ENCODE measurements around the gene QRICH2. TPM values are rescaled to one million over a fixed set of nuclear protein-coding genes. Genes with fewer than 3 reads are reported as not detected.

Gene QRICH2
- total RNA-seq, 1 donor from 2014 or later: 3.8 TPM

DNA sequence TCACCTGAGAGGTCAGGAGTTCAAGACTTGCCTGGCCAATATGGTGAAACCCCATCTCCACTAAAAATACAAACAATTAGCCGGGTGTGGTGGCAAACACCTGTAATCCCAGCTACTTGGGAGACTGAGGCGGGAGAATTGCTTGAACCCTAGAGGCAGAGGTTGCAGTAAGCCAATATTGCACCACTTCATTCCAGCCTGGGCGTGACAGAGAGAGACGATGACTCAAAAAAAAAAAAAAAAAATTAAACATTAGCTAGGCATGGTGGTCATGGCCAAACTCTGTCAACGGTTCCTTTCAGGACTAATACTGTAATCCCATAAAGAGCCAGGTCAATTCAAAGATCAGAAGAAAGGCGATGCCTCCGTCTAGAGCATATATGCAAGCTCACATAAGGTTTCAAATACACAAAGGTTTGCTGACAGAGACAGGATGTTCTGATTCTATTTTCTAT is 70.2 kb downstream of the QRICH2 start:
- no peak for FAIRE-seq
- peaks cover 30% of the 10 kb centered on the region for H3K27me3 ChIP-seq (ENCODE audit: insufficient read depth, low read length)
- peaks cover 4% of the 10 kb centered on the region for H3K4me1 ChIP-seq (ENCODE audit: insufficient read depth, low read length)

GRCh38 chr17:76236603-76237002 is 71.5 kb downstream of the QRICH2 start:
- Histone ChIP-seq H3K36me3 (ENCODE audit: insufficient read depth, low read length) (no peaks in the 10 kb centered on the region), H3K9ac (ENCODE audit: low read length) (no peak overlapping the region), H3K4me1 (ENCODE audit: insufficient read depth, low read length) (peaks cover 4% of the 10 kb centered on the region), H3K79me2 (ENCODE audit: insufficient read depth, low read length) (no peaks in the 10 kb centered on the region), H3K27me3 (ENCODE audit: insufficient read depth, low read length) (peaks cover 17% of the 10 kb centered on the region), H3K27ac (ENCODE audit: low read depth, low read length) (no peak overlapping the region), H3K4me3 (ENCODE audit: insufficient read depth, low read depth, low read length) (no peak overlapping the region), H3K4me2 (ENCODE audit: low read length) (no peak overlapping the region), H2AFZ (ENCODE audit: low read depth, low read length) (no peak overlapping the region), H4K20me1 (ENCODE audit: insufficient read depth, low read length) (no peaks in the 10 kb centered on the region), H3K9me3 (ENCODE audit: insufficient read depth, low read depth, low read length) (no peaks in the 10 kb centered on the region)
- TF ChIP-seq EZH2 (IDR thresholded peaks at IDR 0.05; ENCODE audit: insufficient read depth, low read length): no peak
- TF ChIP-seq, protein P1, sequence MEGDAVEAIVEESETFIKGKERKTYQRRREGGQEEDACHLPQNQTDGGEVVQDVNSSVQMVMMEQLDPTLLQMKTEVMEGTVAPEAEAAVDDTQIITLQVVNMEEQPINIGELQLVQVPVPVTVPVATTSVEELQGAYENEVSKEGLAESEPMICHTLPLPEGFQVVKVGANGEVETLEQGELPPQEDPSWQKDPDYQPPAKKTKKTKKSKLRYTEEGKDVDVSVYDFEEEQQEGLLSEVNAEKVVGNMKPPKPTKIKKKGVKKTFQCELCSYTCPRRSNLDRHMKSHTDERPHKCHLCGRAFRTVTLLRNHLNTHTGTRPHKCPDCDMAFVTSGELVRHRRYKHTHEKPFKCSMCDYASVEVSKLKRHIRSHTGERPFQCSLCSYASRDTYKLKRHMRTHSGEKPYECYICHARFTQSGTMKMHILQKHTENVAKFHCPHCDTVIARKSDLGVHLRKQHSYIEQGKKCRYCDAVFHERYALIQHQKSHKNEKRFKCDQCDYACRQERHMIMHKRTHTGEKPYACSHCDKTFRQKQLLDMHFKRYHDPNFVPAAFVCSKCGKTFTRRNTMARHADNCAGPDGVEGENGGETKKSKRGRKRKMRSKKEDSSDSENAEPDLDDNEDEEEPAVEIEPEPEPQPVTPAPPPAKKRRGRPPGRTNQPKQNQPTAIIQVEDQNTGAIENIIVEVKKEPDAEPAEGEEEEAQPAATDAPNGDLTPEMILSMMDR (IDR thresholded peaks at IDR 0.05; ENCODE audit: insufficient read depth, low read depth, low read length): no peak
- H3K4me1 Mint-ChIP-seq (ENCODE audit: low read depth, unreplicated experiment): no peaks in the 10 kb centered on the region
- FAIRE-seq: no peak
- H3K27me3 Mint-ChIP-seq (ENCODE audit: low read depth, unreplicated experiment): peaks cover 19% of the 10 kb centered on the region
- no peak overlapping the region for H3K27ac Mint-ChIP-seq (ENCODE audit: unreplicated experiment)
- DNase-seq (ENCODE audit: low read depth): no peak
- H3K36me3 Mint-ChIP-seq (ENCODE audit: low read depth, unreplicated experiment): no peaks in the 10 kb centered on the region
- H3K9me3 Mint-ChIP-seq (ENCODE audit: unreplicated experiment): no peaks in the 10 kb centered on the region
- no peak overlapping the region for H3K4me3 Mint-ChIP-seq (ENCODE audit: unreplicated experiment)

More for the DNA sequence above, 70.2 kb downstream of the QRICH2 start:
- TF ChIP-seq EZH2 (IDR thresholded peaks at IDR 0.05; ENCODE audit: insufficient read depth, low read length): no peak
- TF ChIP-seq, protein P1 (IDR thresholded peaks at IDR 0.05; ENCODE audit: insufficient read depth, low read depth, low read length): no peak
- H3K27me3 Mint-ChIP-seq (ENCODE audit: low read depth, unreplicated experiment): peaks cover 28% of the 10 kb centered on the region
- no peaks in the 10 kb centered on the region for H3K4me1 Mint-ChIP-seq (ENCODE audit: low read depth, unreplicated experiment)
- no peak for DNase-seq (ENCODE audit: low read depth)
- no peaks in the 10 kb centered on the region for H3K9me3 Mint-ChIP-seq (ENCODE audit: unreplicated experiment)
- Histone ChIP-seq H4K20me1 (ENCODE audit: insufficient read depth, low read length) (no peaks in the 10 kb centered on the region), H3K9ac (ENCODE audit: low read length) (no peak overlapping the region), H3K27ac (ENCODE audit: low read depth, low read length) (no peak overlapping the region), H3K9me3 (ENCODE audit: insufficient read depth, low read depth, low read length) (no peaks in the 10 kb centered on the region), H3K4me2 (ENCODE audit: low read length) (no peak overlapping the region), H2AFZ (ENCODE audit: low read depth, low read length) (no peak overlapping the region), H3K36me3 (ENCODE audit: insufficient read depth, low read length) (no peaks in the 10 kb centered on the region), H3K79me2 (ENCODE audit: insufficient read depth, low read length) (no peaks in the 10 kb centered on the region), H3K4me3 (ENCODE audit: insufficient read depth, low read depth, low read length) (no peak overlapping the region)
- H3K4me3 Mint-ChIP-seq (ENCODE audit: unreplicated experiment): no peak overlapping the region
- no peak overlapping the region for H3K27ac Mint-ChIP-seq (ENCODE audit: unreplicated experiment)
- no peaks in the 10 kb centered on the region for H3K36me3 Mint-ChIP-seq (ENCODE audit: low read depth, unreplicated experiment)

GRCh38 chr17:76235883-76236282 is 72.2 kb downstream of the QRICH2 start:
- Histone ChIP-seq H3K27ac (ENCODE audit: low read depth, low read length) (no peak overlapping the region), H3K9me3 (ENCODE audit: insufficient read depth, low read depth, low read length) (no peaks in the 10 kb centered on the region), H2AFZ (ENCODE audit: low read depth, low read length) (no peak overlapping the region), H4K20me1 (ENCODE audit: insufficient read depth, low read length) (no peaks in the 10 kb centered on the region), H3K4me1 (ENCODE audit: insufficient read depth, low read length) (peaks cover 4% of the 10 kb centered on the region), H3K4me2 (ENCODE audit: low read length) (no peak overlapping the region), H3K9ac (ENCODE audit: low read length) (no peak overlapping the region), H3K36me3 (ENCODE audit: insufficient read depth, low read length) (no peaks in the 10 kb centered on the region), H3K79me2 (ENCODE audit: insufficient read depth, low read length) (no peaks in the 10 kb centered on the region), H3K27me3 (ENCODE audit: insufficient read depth, low read length) (peaks cover 17% of the 10 kb centered on the region), H3K4me3 (ENCODE audit: insufficient read depth, low read depth, low read length) (no peak overlapping the region)
- no peak for TF ChIP-seq EZH2 (IDR thresholded peaks at IDR 0.05; ENCODE audit: insufficient read depth, low read length)
- TF ChIP-seq, protein P1 (IDR thresholded peaks at IDR 0.05; ENCODE audit: insufficient read depth, low read depth, low read length): no peak
- Mint-ChIP-seq H3K36me3 (ENCODE audit: low read depth, unreplicated experiment) (no peaks in the 10 kb centered on the region), H3K4me1 (ENCODE audit: low read depth, unreplicated experiment) (no peaks in the 10 kb centered on the region), H3K27ac (ENCODE audit: unreplicated experiment) (no peak overlapping the region), H3K9me3 (ENCODE audit: unreplicated experiment) (no peaks in the 10 kb centered on the region), H3K4me3 (ENCODE audit: unreplicated experiment) (no peak overlapping the region), H3K27me3 (ENCODE audit: low read depth, unreplicated experiment) (peaks cover 13% of the 10 kb centered on the region)
- FAIRE-seq (no peak), DNase-seq (ENCODE audit: low read depth) (no peak)

All from astrocyte (in vitro differentiated cells and primary cell).